Measurements from ENCODE around the gene PTPN3.
"Not testable (repeated sequence)": the region's sequence is repeated elsewhere in the genome, so short reads cannot be mapped to it uniquely, and the experiment has no call there.

PTPN3 gene

GRCh38 chr9:109498195-109499092 lies at the start of gene PTPN3:
Gene PTPN3, minus strand, starts transcription at chr9:109498307. Its CDS starts 34,873 bp downstream, at chr9:109463434.
- no peak for TF ChIP-seq ZNF274 (IDR thresholded peaks at IDR 0.05; ENCODE audit: low read depth, low read length)
- H3K4me3 ChIP-seq (ENCODE audit: low read length): no peak within 1 kb of the TSS

- not testable (repeated sequence) for H3K4me3 ChIP-seq (ENCODE audit: low read length)
Measured at GRCh38 chr9:109544954-109545353, 46.8 kb upstream of the PTPN3 start.

GRCh38 chr9:109542922-109543321 lies 44.8 kb upstream of the PTPN3 start:
- no peak overlapping the region for H3K4me3 ChIP-seq (ENCODE audit: low read length)
- TF ChIP-seq ZNF274 (IDR thresholded peaks at IDR 0.05; ENCODE audit: low read depth, low read length): no peak

- no peak overlapping the region for H3K4me3 ChIP-seq (ENCODE audit: low read length)
- no peak for TF ChIP-seq ZNF274 (IDR thresholded peaks at IDR 0.05; ENCODE audit: low read depth, low read length)
Measured at GRCh38 chr9:109538346-109538745, 40.2 kb upstream of the PTPN3 start.

- H3K4me3 ChIP-seq (ENCODE audit: low read length): no peak overlapping the region
- TF ChIP-seq ZNF274 (IDR thresholded peaks at IDR 0.05; ENCODE audit: low read depth, low read length): no peak
Measured at GRCh38 chr9:109537288-109537687, 39.2 kb upstream of the PTPN3 start.

- no peak overlapping the region for H3K4me3 ChIP-seq (ENCODE audit: low read length)
- no peak for TF ChIP-seq ZNF274 (IDR thresholded peaks at IDR 0.05; ENCODE audit: low read depth, low read length)
Measured at GRCh38 chr9:109536859-109537258, 38.8 kb upstream of the PTPN3 start.

GRCh38 chr9:109535365-109535764 lies 37.3 kb upstream of the PTPN3 start:
- TF ChIP-seq ZNF274 (IDR thresholded peaks at IDR 0.05; ENCODE audit: low read depth, low read length): no peak
- H3K4me3 ChIP-seq (ENCODE audit: low read length): no peak overlapping the region

- no peak overlapping the region for H3K4me3 ChIP-seq (ENCODE audit: low read length)
- TF ChIP-seq ZNF274 (IDR thresholded peaks at IDR 0.05; ENCODE audit: low read depth, low read length): no peak
Measured at GRCh38 chr9:109534151-109534550, 36.0 kb upstream of the PTPN3 start.

GRCh38 chr9:109532652-109533051 lies 34.5 kb upstream of the PTPN3 start:
- not testable (repeated sequence) for H3K4me3 ChIP-seq (ENCODE audit: low read length)

- no peak overlapping the region for H3K4me3 ChIP-seq (ENCODE audit: low read length)
- no peak for TF ChIP-seq ZNF274 (IDR thresholded peaks at IDR 0.05; ENCODE audit: low read depth, low read length)
Measured at GRCh38 chr9:109522106-109522505, 24.0 kb upstream of the PTPN3 start.

- no peak overlapping the region for H3K4me3 ChIP-seq (ENCODE audit: low read length)
- TF ChIP-seq ZNF274 (IDR thresholded peaks at IDR 0.05; ENCODE audit: low read depth, low read length): no peak
Measured at GRCh38 chr9:109520475-109521132, 22.5 kb upstream of the PTPN3 start.

GRCh38 chr9:109519366-109519765 lies 21.3 kb upstream of the PTPN3 start:
- no peak for TF ChIP-seq ZNF274 (IDR thresholded peaks at IDR 0.05; ENCODE audit: low read depth, low read length)
- H3K4me3 ChIP-seq (ENCODE audit: low read length): no peak overlapping the region

GRCh38 chr9:109518621-109519335 lies 20.7 kb upstream of the PTPN3 start:
- no peak for TF ChIP-seq ZNF274 (IDR thresholded peaks at IDR 0.05; ENCODE audit: low read depth, low read length)
- H3K4me3 ChIP-seq (ENCODE audit: low read length): no peak overlapping the region

GRCh38 chr9:109517901-109518377 lies 19.8 kb upstream of the PTPN3 start:
- no peak for TF ChIP-seq ZNF274 (IDR thresholded peaks at IDR 0.05; ENCODE audit: low read depth, low read length)
- no peak overlapping the region for H3K4me3 ChIP-seq (ENCODE audit: low read length)
